Keratinocyte (primary cell): Measurements from ENCODE around the gene HDAC10.

Source experiments
- CTCF ChIP-seq, 3 experiments: IDR thresholded peaks in 1 of 3; conservative IDR thresholded peaks in 1 of 3; optimal IDR thresholded peaks in 1 of 3; 2 replicates in 2 of 3; 3 replicates in 1 of 3; pipeline versions ENCODE3 to v1.5.1; 2011; ENCODE audit warnings: low read length in 3 of 3, mild to moderate bottlenecking in 3 of 3, moderate library complexity in 2 of 3, control low read depth in 1 of 3, inconsistent platforms in 1 of 3; ENCODE audit not compliant: insufficient read depth in 2 of 3; ENCODE audit errors: extremely low read depth in 1 of 3
- EZH2 ChIP-seq: IDR thresholded peaks from one replicate; pipeline ENCODE4 v1.6.1; 2012; ENCODE audit warnings: inconsistent platforms, mild to moderate bottlenecking, low read length, moderate library complexity

GRCh38 chr22:50293441-50294318 lies 42.6 kb upstream of the HDAC10 start:
- TF ChIP-seq CTCF (optimal IDR thresholded peaks at IDR 0.05 in 1 of 3, IDR thresholded peaks at IDR 0.05 in 1 of 3, conservative IDR thresholded peaks at IDR 0.05 in 1 of 3; ENCODE audit: extremely low read depth in 1 of 3, insufficient read depth in 2 of 3, low read length in 3 of 3) (no peak), EZH2 (no peak)
